Fibroblast of lung (primary cell): Measurements from ENCODE around the gene EXOC2. TPM values are rescaled to one million over a fixed set of nuclear protein-coding genes. Genes with fewer than 3 reads are reported as not detected.

Experiments used
- DNase-seq, 2 donors: peaks; one replicate each; pipeline versions ENCODE4 v3.0.0 to v3.0.0-alpha.2; 2010; ENCODE audit warnings: low read depth in 2 of 2
- H2AFZ ChIP-seq: 2 replicates; pipeline ENCODE4 v1.5.1; 2012; ENCODE audit warnings: low read length, control low read depth, inconsistent platforms
- H3K27ac ChIP-seq: 2 replicates; pipeline ENCODE4 v1.5.1; 2011; ENCODE audit warnings: low read length, control low read depth; ENCODE audit not compliant: insufficient read depth
- H3K27me3 ChIP-seq: 2 replicates; pipeline ENCODE4 v1.5.1; 2011; ENCODE audit warnings: mild to moderate bottlenecking, low read length; ENCODE audit not compliant: control insufficient read depth, insufficient read depth
- H3K36me3 ChIP-seq: 2 replicates; pipeline ENCODE4 v1.5.1; 2011; ENCODE audit warnings: low read length; ENCODE audit not compliant: control insufficient read depth, insufficient read depth
- H3K4me1 ChIP-seq: 2 replicates; pipeline ENCODE4 v1.5.1; 2011; ENCODE audit warnings: low read length; ENCODE audit not compliant: control insufficient read depth, insufficient read depth; ENCODE audit errors: extremely low read depth
- H3K4me2 ChIP-seq: 2 replicates; pipeline ENCODE4 v1.5.1; 2011; ENCODE audit warnings: low read length, control low read depth; ENCODE audit not compliant: insufficient read depth; ENCODE audit errors: extremely low read depth
- H3K4me3 ChIP-seq, 4 experiments: fragments of 200-600 bp in 1 of 4; sonication (generic) in 1 of 4; replicated peaks in 1 of 4; 2 replicates each; pipeline ENCODE4 v1.5.1; 2011 to 2016; ENCODE audit warnings: low read length in 4 of 4, low read depth in 3 of 4, mild to moderate bottlenecking in 3 of 4, control low read depth in 2 of 4, inconsistent platforms in 1 of 4, mixed read lengths in 1 of 4; ENCODE audit not compliant: insufficient read depth in 1 of 4; ENCODE audit errors: control extremely low read depth in 1 of 4
- H3K79me2 ChIP-seq: 2 replicates; pipeline ENCODE4 v1.5.1; 2012; ENCODE audit warnings: mild to moderate bottlenecking, low read length, inconsistent platforms; ENCODE audit not compliant: control insufficient read depth, insufficient read depth
- H3K9ac ChIP-seq: 2 replicates; pipeline ENCODE4 v1.5.1; 2011; ENCODE audit warnings: mild to moderate bottlenecking, low read length, control low read depth; ENCODE audit not compliant: insufficient read depth
- H3K9me3 ChIP-seq: 2 replicates; pipeline ENCODE4 v1.5.1; 2012; ENCODE audit warnings: low read depth, low read length; ENCODE audit not compliant: control insufficient read depth, insufficient read depth
- H4K20me1 ChIP-seq: 2 replicates; pipeline ENCODE4 v1.5.1; 2011; ENCODE audit warnings: low read length; ENCODE audit not compliant: control insufficient read depth, insufficient read depth; ENCODE audit errors: extremely low read depth
- EZH2 ChIP-seq: IDR thresholded peaks from 2 replicates; pipeline ENCODE4 v1.5.1; 2012; ENCODE audit warnings: low read length, control low read depth, mild to moderate bottlenecking; ENCODE audit errors: missing control alignments
- polyA plus RNA-seq, 2 donors: library from polyadenylated mRNA; depleted of rRNA in 1 of 2; stranded (reverse) in 1 of 2; unstranded in 1 of 2; fragments of >200 nt; gene quantifications; 2 replicates each; pipeline ENCODE4 v1.2.1, GENCODE V29; 2011 to 2012; ENCODE audit warnings: missing spikeins in 1 of 2
- total RNA-seq: library from RNA; depleted of rRNA; stranded (reverse); fragments of >200 nt; gene quantifications from 2 replicates; pipeline ENCODE4 v1.2.1, GENCODE V29; 2014
- TF ChIP-seq, protein P1 (sequence below), 2 donors: IDR thresholded peaks in 1 of 2; conservative IDR thresholded peaks in 1 of 2; 1 replicate in 1 of 2; 2 replicates in 1 of 2; pipeline ENCODE4 v1.5.1; 2011 to 2012; ENCODE audit warnings: low read length in 2 of 2, control low read depth in 1 of 2, inconsistent platforms in 1 of 2, low read depth in 1 of 2, mild to moderate bottlenecking in 1 of 2

The EXOC2 gene
- total and polyA plus RNA-seq, 2 donors (not counting 1 experiment from before 2014, with no cell fraction given), result 19.7 to 42.3 TPM

DNA sequence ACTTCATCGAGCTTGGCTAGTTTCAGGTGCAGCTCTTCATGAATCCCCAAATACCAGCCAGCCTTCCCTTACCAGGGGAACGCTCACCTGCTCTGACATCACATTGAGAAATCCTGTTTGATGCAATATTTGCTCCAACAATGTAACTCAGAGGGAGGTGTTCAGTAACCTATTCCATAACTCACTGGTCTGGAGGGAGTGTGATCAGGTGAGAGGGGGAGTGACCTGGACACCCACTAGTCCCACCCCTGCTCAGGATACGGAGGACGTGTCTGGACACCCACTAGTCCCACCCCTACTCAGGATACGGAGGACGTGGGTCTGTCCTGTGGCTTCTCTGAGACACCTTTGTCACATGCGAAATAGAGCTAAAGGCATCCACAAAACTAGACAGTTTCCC lies 106.4 kb downstream of the EXOC2 start:
- H4K20me1 ChIP-seq, result no peaks in the 10 kb centered on the region
- H3K4me2 ChIP-seq, result no peak overlapping the region
- H3K79me2 ChIP-seq, result no peaks in the 10 kb centered on the region
- no peak for DNase-seq
- H3K27me3 ChIP-seq, result no peaks in the 10 kb centered on the region
- H3K4me1 ChIP-seq, result no peaks in the 10 kb centered on the region
- TF ChIP-seq, protein P1, sequence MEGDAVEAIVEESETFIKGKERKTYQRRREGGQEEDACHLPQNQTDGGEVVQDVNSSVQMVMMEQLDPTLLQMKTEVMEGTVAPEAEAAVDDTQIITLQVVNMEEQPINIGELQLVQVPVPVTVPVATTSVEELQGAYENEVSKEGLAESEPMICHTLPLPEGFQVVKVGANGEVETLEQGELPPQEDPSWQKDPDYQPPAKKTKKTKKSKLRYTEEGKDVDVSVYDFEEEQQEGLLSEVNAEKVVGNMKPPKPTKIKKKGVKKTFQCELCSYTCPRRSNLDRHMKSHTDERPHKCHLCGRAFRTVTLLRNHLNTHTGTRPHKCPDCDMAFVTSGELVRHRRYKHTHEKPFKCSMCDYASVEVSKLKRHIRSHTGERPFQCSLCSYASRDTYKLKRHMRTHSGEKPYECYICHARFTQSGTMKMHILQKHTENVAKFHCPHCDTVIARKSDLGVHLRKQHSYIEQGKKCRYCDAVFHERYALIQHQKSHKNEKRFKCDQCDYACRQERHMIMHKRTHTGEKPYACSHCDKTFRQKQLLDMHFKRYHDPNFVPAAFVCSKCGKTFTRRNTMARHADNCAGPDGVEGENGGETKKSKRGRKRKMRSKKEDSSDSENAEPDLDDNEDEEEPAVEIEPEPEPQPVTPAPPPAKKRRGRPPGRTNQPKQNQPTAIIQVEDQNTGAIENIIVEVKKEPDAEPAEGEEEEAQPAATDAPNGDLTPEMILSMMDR (conservative IDR thresholded peaks at IDR 0.05 in 1 of 2, IDR thresholded peaks at IDR 0.05 in 1 of 2; ENCODE audit: low read depth in 1 of 2, low read length in 2 of 2), result no peak
- no peak for TF ChIP-seq EZH2
- peaks cover 1% of the 10 kb centered on the region for H3K36me3 ChIP-seq
- H2AFZ ChIP-seq, result no peak overlapping the region
- no peaks in the 10 kb centered on the region for H3K9me3 ChIP-seq
- no peak overlapping the region for H3K9ac ChIP-seq
- H3K4me3 ChIP-seq, result no peak overlapping the region
- no peak overlapping the region for H3K27ac ChIP-seq

- no peak overlapping the region for H3K4me3 ChIP-seq
- H3K27me3 ChIP-seq, result no peaks in the 10 kb centered on the region
- H3K27ac ChIP-seq, result no peak overlapping the region
- no peak overlapping the region for H2AFZ ChIP-seq
- H3K9ac ChIP-seq, result no peak overlapping the region
- H4K20me1 ChIP-seq, result no peaks in the 10 kb centered on the region
- no peaks in the 10 kb centered on the region for H3K4me1 ChIP-seq
- no peaks in the 10 kb centered on the region for H3K79me2 ChIP-seq
- H3K4me2 ChIP-seq, result no peak overlapping the region
- H3K9me3 ChIP-seq, result no peaks in the 10 kb centered on the region
- no peaks in the 10 kb centered on the region for H3K36me3 ChIP-seq
- TF ChIP-seq, protein P1 (conservative IDR thresholded peaks at IDR 0.05 in 1 of 2, IDR thresholded peaks at IDR 0.05 in 1 of 2; ENCODE audit: low read depth in 1 of 2, low read length in 2 of 2), result no peak
- TF ChIP-seq EZH2, result no peak
- DNase-seq, result no peak
Observed at GRCh38 chr6:583635-584034, 109.3 kb downstream of the EXOC2 start.

DNA sequence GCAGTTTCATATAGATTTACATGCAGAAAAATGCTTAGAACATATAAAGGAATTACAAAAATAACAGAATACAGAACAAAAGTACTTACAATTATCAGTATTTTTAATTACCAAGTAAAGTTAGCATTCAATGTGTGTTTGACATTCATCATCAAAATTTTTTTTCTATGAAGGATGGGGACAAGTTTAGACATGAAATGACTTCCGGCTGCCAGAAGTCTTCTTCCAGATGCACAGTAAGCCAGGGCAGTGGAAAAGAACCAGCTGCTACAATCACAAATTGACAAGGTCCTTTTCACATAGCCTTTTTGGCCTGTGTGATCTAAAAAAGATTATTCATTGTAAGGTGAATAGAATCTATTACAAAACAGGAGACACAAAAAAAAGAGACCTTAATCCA lies 109.8 kb downstream of the EXOC2 start:
- Histone ChIP-seq H3K4me1 (no peaks in the 10 kb centered on the region), H3K36me3 (no peaks in the 10 kb centered on the region), H3K79me2 (no peaks in the 10 kb centered on the region), H2AFZ (no peak overlapping the region), H3K4me3 (no peak overlapping the region), H3K27ac (no peak overlapping the region), H3K9ac (no peak overlapping the region), H3K4me2 (no peak overlapping the region), H3K27me3 (no peaks in the 10 kb centered on the region), H3K9me3 (no peaks in the 10 kb centered on the region), H4K20me1 (no peaks in the 10 kb centered on the region)
- peak in 1 of 2 donors; percentile 17 for DNase-seq
- TF ChIP-seq, protein P1 (conservative IDR thresholded peaks at IDR 0.05 in 1 of 2, IDR thresholded peaks at IDR 0.05 in 1 of 2; ENCODE audit: low read depth in 1 of 2, low read length in 2 of 2), result no peak
- TF ChIP-seq EZH2, result no peak
